HepG2 (cell line): Measurements from ENCODE around the gene RSPH9. TPM values are rescaled to one million over a fixed set of nuclear protein-coding genes. Genes with fewer than 3 reads are reported as not detected.
A peak's percentile ranks its signal among the peaks of the same experiment; 100 is the strongest.

ENCODE experiments used
- ATRX ChIP-seq: sonication (generic); formaldehyde crosslinking; IDR thresholded peaks from 2 replicates; pipeline ENCODE4 v1.4.0; 2020; ENCODE audit warnings: missing genetic modification reagents, borderline replicate concordance
- CREB1 ChIP-seq, 2 experiments: fragments of 450-650 bp in 1 of 2; IDR thresholded peaks; 2 replicates each; pipeline ENCODE4 v1.6.1; 2016 to 2017; ENCODE audit warnings: control low read depth in 1 of 2, mild to moderate bottlenecking in 1 of 2, missing compliant biosample characterization in 1 of 2, missing genetic modification characterization in 1 of 2
- HHEX ChIP-seq: IDR thresholded peaks from 2 replicates; pipeline ENCODE4 v1.6.1; 2016; ENCODE audit warnings: control low read depth
- KLF6 ChIP-seq: IDR thresholded peaks from 2 replicates; pipeline ENCODE4 v1.8.0; 2016; ENCODE audit warnings: missing biosample characterization, missing genetic modification reagents
- KMT2B ChIP-seq: IDR thresholded peaks from 2 replicates; pipeline ENCODE4 v1.6.1; 2016; ENCODE audit warnings: missing genetic modification reagents, missing compliant biosample characterization
- MIER3 ChIP-seq: IDR thresholded peaks from 2 replicates; pipeline ENCODE4 v1.6.1; 2016; ENCODE audit warnings: missing compliant biosample characterization, borderline replicate concordance
- RORA ChIP-seq: sonication (generic); formaldehyde crosslinking; IDR thresholded peaks from 2 replicates; pipeline ENCODE4 v1.5.0; 2020; ENCODE audit warnings: mild to moderate bottlenecking, missing genetic modification reagents, moderate library complexity
- SMC3 ChIP-seq: IDR thresholded peaks from 2 replicates; pipeline ENCODE4 v1.6.1; 2011; ENCODE audit warnings: low read length, improper control_type of control experiment
- TMF1 ChIP-seq: sonication (generic); formaldehyde crosslinking; IDR thresholded peaks from 2 replicates; pipeline ENCODE4 v1.8.1; 2022; ENCODE audit warnings: low read depth, missing genetic modification reagents
- ZBTB38 ChIP-seq: sonication (generic); formaldehyde crosslinking; IDR thresholded peaks from 2 replicates; pipeline ENCODE4 v1.5.1; 2020; ENCODE audit warnings: mild to moderate bottlenecking, missing genetic modification reagents
- ZNF563 ChIP-seq: sonication (generic); formaldehyde crosslinking; IDR thresholded peaks from 2 replicates; pipeline ENCODE4 v1.8.0; 2022; ENCODE audit warnings: mild to moderate bottlenecking, moderate library complexity, missing genetic modification reagents
- ZNF570 ChIP-seq: sonication (generic); formaldehyde crosslinking; IDR thresholded peaks from 2 replicates; pipeline ENCODE4 v1.4.0; 2020; ENCODE audit warnings: mild to moderate bottlenecking, missing genetic modification reagents, borderline replicate concordance
- ZNF781 ChIP-seq: sonication (generic); formaldehyde crosslinking; IDR thresholded peaks from 2 replicates; pipeline ENCODE4 v1.5.1; 2020; ENCODE audit warnings: borderline replicate concordance, mild to moderate bottlenecking, missing genetic modification reagents; ENCODE audit errors: not compliant biosample characterization
- polyA plus RNA-seq, 8 experiments: library from polyadenylated mRNA; depleted of rRNA in 3 of 8; stranded (reverse) in 7 of 8; unstranded in 1 of 8; fragments of >200 nt; fragmentation: Illumina TruSeq in 4 of 8; extraction: Trizol in 4 of 8; gene quantifications; 2 replicates each; pipeline versions ENCODE4 v1.2.1 to v1.2.3, GENCODE V29; 2011 to 2016; ENCODE audit warnings: low read depth in 4 of 8, missing spikeins in 1 of 8, mixed read lengths in 1 of 8; ENCODE audit not compliant: insufficient read depth in 1 of 8
- total RNA-seq, 5 experiments: library from RNA; depleted of rRNA; stranded (reverse); fragments of >200 nt; fragmentation: Illumina TruSeq; extraction: Trizol; gene quantifications; 2 replicates each; pipeline ENCODE4 v1.2.3, GENCODE V29; 2016; ENCODE audit warnings: low read depth in 1 of 5
- TF ChIP-seq, protein P1 (sequence below): sonication (generic); formaldehyde crosslinking; IDR thresholded peaks from 2 replicates; pipeline ENCODE4 v1.4.0; 2020; ENCODE audit warnings: mild to moderate bottlenecking, missing genetic modification reagents
- TF ChIP-seq, protein P2 (sequence below): sonication (generic); formaldehyde crosslinking; IDR thresholded peaks from 2 replicates; pipeline ENCODE4 v1.8.0; 2022; ENCODE audit warnings: missing genetic modification reagents, mild to moderate bottlenecking, inconsistent platforms, borderline replicate concordance
- TF ChIP-seq, protein P3 (sequence below): sonication (generic); formaldehyde crosslinking; IDR thresholded peaks from 2 replicates; pipeline ENCODE4 v1.5.0; 2020; ENCODE audit warnings: mild to moderate bottlenecking, low read depth, missing genetic modification reagents, borderline replicate concordance
- TF ChIP-seq, protein P4 (sequence below): sonication (generic); formaldehyde crosslinking; IDR thresholded peaks from 2 replicates; pipeline ENCODE4 v1.8.1; 2023; ENCODE audit warnings: mild to moderate bottlenecking, missing genetic modification reagents, borderline replicate concordance
- TF ChIP-seq, protein P5 (sequence below): sonication (generic); formaldehyde crosslinking; conservative IDR thresholded peaks from 2 replicates; pipeline ENCODE4 v1.8.0; 2022; ENCODE audit warnings: mild to moderate bottlenecking, moderate library complexity, missing genetic modification reagents

The RSPH9 gene
- total and polyA plus RNA-seq, 2 of the 13 experiments (the other 11 are each of a cell fraction or from before 2014, with no cell fraction given) = 0.04 TPM; not detected in 1

DNA sequence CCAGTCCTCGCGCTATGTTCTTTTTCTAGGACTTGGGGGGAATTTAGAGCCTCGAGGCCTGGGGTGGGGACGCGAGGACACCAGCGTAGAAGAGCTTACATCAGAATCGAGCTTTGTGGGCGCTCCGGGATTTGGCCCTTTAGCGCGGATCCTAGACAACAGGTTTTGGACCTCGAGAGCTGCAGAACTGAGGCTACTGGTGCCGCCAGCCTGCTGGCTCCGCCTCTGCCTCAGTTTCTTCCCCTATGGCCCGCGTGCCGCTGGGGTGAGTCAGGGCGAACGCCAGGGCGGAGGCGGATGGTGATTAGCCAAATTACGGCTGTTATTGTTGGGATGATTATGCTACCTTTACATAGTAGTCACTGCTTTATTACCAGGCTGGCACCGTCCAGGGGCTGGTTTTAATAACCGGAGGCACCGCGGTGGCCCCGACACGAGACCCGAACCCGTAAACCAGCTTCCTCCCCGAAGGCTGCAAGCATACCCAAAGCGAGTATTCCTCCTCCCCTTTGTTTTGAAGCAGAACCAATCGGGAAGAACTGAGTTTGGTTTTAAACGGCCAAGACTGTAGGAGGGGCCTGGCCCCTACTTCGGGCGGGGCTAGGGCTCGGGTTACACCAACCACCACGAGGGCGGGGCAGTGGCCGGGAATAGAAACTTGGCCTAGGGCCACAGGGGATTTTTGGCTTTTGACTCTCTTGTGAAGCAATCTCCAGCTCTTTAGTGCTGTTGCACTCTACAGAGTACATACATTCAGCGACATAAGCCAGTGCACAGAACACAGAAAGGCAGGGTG, 15.1 kb upstream of the RSPH9 start (continued):
- TF ChIP-seq HHEX (CRISPR knock-in tag) (peak; percentile 5; the same call in 1 of the 2 replicates), KLF6 (CRISPR knock-in tag) (no peak; the same call in 1 of the 2 replicates), ZBTB38 (CRISPR knock-in tag) (no peak; the same call in 1 of the 2 replicates), TMF1 (CRISPR knock-in tag) (no peak), ATRX (CRISPR knock-in tag) (no peak), SMC3 (no peak), ZNF781 (peak; percentile 25), KMT2B (CRISPR knock-in tag) (peak; percentile 11; the same call in 1 of the 2 replicates), CREB1 (IDR thresholded peaks at IDR 0.05) (0 out of 2 replicates have a peak, but pooled peaks have one; percentile 16), CREB1 (CRISPR knock-in tag; IDR thresholded peaks at IDR 0.05) (no peak; the same call in 1 of the 2 replicates), MIER3 (CRISPR knock-in tag) (peak; percentile 36; the same call in 1 of the 2 replicates), ZNF570 (CRISPR knock-in tag) (no peak), RORA (CRISPR knock-in tag) (no peak), ZNF563 (CRISPR knock-in tag) (peak; percentile 54; the same call in 1 of the 2 replicates)
- TF ChIP-seq, protein P1, sequence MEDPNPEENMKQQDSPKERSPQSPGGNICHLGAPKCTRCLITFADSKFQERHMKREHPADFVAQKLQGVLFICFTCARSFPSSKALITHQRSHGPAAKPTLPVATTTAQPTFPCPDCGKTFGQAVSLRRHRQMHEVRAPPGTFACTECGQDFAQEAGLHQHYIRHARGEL (CRISPR knock-in tag) = no peak
- TF ChIP-seq, protein P2, sequence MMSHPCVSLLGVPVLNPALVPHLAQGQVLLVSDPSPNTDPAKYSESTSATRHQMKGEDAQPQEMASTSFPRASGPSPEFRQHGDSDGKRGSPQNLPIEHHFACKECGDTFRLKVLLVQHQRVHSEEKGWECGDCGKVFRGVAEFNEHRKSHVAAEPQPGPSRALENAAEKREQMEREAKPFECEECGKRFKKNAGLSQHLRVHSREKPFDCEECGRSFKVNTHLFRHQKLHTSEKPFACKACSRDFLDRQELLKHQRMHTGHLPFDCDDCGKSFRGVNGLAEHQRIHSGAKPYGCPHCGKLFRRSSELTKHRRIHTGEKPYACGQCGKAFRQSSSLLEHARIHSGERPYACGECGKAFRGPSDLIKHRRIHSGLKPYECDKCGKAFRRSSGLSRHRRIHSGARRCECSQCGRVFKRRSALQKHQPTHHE = peak; percentile 87; the same call in 1 of the 2 replicates
- TF ChIP-seq, protein P3, sequence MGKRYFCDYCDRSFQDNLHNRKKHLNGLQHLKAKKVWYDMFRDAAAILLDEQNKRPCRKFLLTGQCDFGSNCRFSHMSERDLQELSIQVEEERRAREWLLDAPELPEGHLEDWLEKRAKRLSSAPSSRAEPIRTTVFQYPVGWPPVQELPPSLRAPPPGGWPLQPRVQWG (CRISPR knock-in tag) = no peak
- TF ChIP-seq, protein P4, sequence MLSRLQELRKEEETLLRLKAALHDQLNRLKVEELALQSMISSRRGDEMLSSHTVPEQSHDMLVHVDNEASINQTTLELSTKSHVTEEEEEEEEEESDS = no peak
- TF ChIP-seq, protein P5, sequence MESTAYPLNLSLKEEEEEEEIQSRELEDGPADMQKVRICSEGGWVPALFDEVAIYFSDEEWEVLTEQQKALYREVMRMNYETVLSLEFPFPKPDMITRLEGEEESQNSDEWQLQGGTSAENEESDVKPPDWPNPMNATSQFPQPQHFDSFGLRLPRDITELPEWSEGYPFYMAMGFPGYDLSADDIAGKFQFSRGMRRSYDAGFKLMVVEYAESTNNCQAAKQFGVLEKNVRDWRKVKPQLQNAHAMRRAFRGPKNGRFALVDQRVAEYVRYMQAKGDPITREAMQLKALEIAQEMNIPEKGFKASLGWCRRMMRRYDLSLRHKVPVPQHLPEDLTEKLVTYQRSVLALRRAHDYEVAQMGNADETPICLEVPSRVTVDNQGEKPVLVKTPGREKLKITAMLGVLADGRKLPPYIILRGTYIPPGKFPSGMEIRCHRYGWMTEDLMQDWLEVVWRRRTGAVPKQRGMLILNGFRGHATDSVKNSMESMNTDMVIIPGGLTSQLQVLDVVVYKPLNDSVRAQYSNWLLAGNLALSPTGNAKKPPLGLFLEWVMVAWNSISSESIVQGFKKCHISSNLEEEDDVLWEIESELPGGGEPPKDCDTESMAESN (CRISPR knock-in tag) = peak; percentile 17; the same call in 1 of the 2 replicates
